RWPE2 (cell line): ENCODE results near the gene SLC22A1.
A peak's percentile ranks its signal among the peaks of the same experiment; 100 is the strongest.
"Not testable (repeated sequence)": the region's sequence is repeated elsewhere in the genome, so short reads cannot be mapped to it uniquely, and the experiment has no call there.

ENCODE experiments used
- ATAC-seq: fragments of 200-7000 bp; cut with Tn5 transposase; 3 replicates; pipeline ENCODE4 v1.9.1; 2021; ENCODE audit warnings: low read depth
- DNase-seq: peaks from one replicate; pipeline ENCODE4 v3.0.0-alpha.2; 2020; ENCODE audit warnings: low spot score
- H3K27ac ChIP-seq: fragments of 450-650 bp; 2 replicates; pipeline ENCODE4 v1.5.1; 2017; ENCODE audit warnings: mild to moderate bottlenecking; ENCODE audit not compliant: poor library complexity, severe bottlenecking
- H3K27me3 ChIP-seq: fragments of 250-450 bp; sonication (Bioruptor Pico); 2 replicates; pipeline ENCODE4 v1.5.1; 2021; ENCODE audit warnings: mild to moderate bottlenecking, moderate library complexity; ENCODE audit not compliant: insufficient read depth, poor library complexity, severe bottlenecking
- H3K36me3 ChIP-seq: fragments of 250-450 bp; sonication (Bioruptor Pico); 2 replicates; pipeline ENCODE4 v1.5.1; 2020; ENCODE audit warnings: low read depth, mild to moderate bottlenecking, moderate library complexity
- H3K4me1 ChIP-seq: fragments of 250-450 bp; sonication (Bioruptor Pico); 2 replicates; pipeline ENCODE4 v1.5.1; 2021; ENCODE audit warnings: mild to moderate bottlenecking, moderate library complexity; ENCODE audit not compliant: insufficient read depth, poor library complexity, severe bottlenecking
- H3K4me3 ChIP-seq: fragments of 250-450 bp; sonication (Bioruptor Pico); 2 replicates; pipeline ENCODE4 v1.5.1; 2021; ENCODE audit warnings: mild to moderate bottlenecking, moderate library complexity; ENCODE audit not compliant: severe bottlenecking
- H3K9me3 ChIP-seq: fragments of 250-450 bp; sonication (Bioruptor Pico); 2 replicates; pipeline ENCODE4 v1.5.1; 2021; ENCODE audit warnings: mild to moderate bottlenecking, moderate library complexity; ENCODE audit not compliant: severe bottlenecking
- TF ChIP-seq, protein P1 (sequence below): fragments of 450-650 bp; IDR thresholded peaks from one replicate; pipeline ENCODE4 v1.5.1; 2017; ENCODE audit warnings: mild to moderate bottlenecking, moderate library complexity; ENCODE audit not compliant: poor library complexity, severe bottlenecking

Gene SLC22A1

DNA sequence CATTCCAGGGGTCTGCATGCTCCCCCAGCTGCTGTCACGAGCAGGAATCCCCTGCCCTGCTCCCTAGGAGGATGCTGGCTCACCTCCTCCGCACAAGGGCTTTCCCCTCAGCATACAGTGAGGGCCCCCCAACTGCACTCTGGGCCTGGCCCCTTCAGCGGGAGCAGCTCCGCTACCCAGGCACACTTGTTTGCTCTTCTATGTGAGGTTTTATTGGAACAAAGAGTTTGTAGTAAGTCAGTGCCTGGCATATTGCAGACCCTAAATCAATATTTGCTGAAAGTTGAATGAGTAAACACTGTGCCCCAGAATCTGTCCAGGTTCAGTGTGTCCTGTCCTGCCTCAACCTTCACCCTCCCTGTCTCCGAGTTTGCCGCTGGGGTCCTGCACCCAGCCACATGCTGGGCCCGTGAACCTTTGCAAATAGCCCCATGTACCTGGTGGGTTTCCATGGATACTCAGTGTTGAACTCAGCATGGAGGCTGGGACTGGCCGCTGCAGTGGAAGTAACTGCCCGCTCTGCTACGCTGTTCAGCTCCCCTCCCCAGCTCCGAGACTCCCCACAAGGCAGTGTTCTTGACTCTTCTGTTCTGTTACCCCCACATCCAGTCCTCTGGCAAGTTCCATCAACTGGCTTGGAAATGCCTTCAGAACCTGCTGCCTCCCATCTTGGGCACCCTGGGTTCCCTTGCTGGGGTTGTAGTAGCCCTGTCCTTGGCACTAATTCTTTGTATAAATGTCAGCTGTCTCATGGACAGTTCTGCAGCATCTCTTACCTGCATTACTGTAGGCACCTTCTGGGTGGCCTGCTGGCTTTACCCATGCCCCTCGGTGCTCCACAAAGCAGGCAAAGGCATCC, 15.7 kb downstream of the SLC22A1 start:
- Histone ChIP-seq H3K4me3 (no peak overlapping the region), H3K27me3 (no peaks in the 10 kb centered on the region), H3K4me1 (peaks cover 23% of the 10 kb centered on the region), H3K27ac (no peak overlapping the region), H3K36me3 (no peaks in the 10 kb centered on the region), H3K9me3 (no peaks in the 10 kb centered on the region)
- no peak for ATAC-seq
- no peak for DNase-seq
- TF ChIP-seq, protein P1, sequence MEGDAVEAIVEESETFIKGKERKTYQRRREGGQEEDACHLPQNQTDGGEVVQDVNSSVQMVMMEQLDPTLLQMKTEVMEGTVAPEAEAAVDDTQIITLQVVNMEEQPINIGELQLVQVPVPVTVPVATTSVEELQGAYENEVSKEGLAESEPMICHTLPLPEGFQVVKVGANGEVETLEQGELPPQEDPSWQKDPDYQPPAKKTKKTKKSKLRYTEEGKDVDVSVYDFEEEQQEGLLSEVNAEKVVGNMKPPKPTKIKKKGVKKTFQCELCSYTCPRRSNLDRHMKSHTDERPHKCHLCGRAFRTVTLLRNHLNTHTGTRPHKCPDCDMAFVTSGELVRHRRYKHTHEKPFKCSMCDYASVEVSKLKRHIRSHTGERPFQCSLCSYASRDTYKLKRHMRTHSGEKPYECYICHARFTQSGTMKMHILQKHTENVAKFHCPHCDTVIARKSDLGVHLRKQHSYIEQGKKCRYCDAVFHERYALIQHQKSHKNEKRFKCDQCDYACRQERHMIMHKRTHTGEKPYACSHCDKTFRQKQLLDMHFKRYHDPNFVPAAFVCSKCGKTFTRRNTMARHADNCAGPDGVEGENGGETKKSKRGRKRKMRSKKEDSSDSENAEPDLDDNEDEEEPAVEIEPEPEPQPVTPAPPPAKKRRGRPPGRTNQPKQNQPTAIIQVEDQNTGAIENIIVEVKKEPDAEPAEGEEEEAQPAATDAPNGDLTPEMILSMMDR: no peak

DNA sequence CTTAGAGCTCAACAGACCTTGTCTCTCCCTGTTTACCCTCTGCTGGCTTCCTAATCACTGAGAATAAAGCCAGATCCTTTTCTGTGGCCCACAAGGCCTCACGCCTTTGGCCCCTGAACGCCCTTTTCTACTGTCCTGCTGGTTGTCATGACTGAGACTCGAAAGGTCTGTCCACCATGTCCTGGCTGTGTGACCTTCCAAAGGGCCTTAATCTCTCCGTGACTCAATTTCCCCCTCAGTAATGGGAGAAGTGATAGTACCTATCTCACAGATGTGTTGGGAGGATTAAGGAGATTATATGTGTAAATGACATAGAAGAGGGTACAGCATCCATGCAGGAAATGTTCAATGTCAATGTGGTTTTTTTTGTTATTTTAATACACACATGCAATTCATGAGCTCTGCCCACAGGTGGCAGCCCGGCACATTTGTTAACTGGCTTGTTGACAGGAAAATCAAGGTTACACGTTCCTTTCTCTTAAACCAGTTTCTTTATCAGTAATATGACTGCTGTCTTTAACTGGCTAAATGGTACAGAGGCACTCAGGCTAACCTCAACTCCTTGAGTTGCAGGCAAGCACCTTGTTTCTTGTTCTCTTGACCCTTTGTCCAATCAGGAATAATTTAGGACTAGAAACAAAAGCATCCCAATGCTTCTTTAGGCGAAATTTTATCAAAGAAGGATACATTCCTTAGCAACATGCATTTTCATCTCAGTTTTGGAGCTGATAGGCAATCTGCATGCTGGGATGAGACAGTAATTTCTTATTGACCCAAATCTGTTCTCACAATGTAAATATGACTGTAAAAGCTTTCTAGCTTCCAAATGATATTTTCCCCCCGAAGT, 16.6 kb downstream of the SLC22A1 start:
- H3K36me3 ChIP-seq: no peaks in the 10 kb centered on the region
- no peaks in the 10 kb centered on the region for H3K27me3 ChIP-seq
- H3K4me3 ChIP-seq: no peak overlapping the region
- peaks cover 23% of the 10 kb centered on the region for H3K4me1 ChIP-seq
- H3K9me3 ChIP-seq: no peaks in the 10 kb centered on the region
- TF ChIP-seq, protein P1: peak; percentile 92
- ATAC-seq (no peak), DNase-seq (no peak)
- H3K27ac ChIP-seq: peak overlapping the region; percentile 74

DNA sequence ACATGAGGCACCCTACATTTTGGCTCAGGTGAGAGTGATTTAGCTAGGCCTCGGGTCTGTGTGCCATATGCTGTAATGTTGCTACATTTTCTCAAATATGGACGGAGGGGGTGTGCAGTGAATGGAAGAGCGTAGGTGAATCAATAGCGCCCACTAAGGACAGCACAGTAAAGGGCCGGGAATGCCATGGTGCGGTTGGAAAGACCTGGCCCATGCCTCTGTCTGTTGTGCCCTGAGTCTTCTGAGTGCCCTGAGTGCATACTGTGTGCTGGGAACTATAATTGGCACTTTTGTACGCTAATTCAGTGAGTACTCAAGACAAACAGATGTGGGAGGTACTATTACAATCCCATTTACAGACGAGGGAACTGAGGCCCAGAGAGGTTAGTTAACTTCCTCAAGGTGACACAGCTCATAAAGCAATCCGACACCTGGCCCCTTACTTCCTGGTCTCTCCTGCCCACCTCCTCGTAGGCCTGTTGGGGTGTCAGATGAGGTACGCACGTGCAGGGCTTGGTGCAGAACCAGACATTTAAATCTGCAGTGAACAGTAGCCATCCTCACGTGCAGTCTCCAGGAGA, 17.3 kb downstream of the SLC22A1 start:
- peaks cover 23% of the 10 kb centered on the region for H3K4me1 ChIP-seq
- H3K36me3 ChIP-seq: no peaks in the 10 kb centered on the region
- no peaks in the 10 kb centered on the region for H3K9me3 ChIP-seq
- no peaks in the 10 kb centered on the region for H3K27me3 ChIP-seq
- ATAC-seq: no peak
- H3K4me3 ChIP-seq: no peak overlapping the region
- H3K27ac ChIP-seq: peak overlapping the region; percentile 74
- TF ChIP-seq, protein P1: no peak
- no peak for DNase-seq

DNA sequence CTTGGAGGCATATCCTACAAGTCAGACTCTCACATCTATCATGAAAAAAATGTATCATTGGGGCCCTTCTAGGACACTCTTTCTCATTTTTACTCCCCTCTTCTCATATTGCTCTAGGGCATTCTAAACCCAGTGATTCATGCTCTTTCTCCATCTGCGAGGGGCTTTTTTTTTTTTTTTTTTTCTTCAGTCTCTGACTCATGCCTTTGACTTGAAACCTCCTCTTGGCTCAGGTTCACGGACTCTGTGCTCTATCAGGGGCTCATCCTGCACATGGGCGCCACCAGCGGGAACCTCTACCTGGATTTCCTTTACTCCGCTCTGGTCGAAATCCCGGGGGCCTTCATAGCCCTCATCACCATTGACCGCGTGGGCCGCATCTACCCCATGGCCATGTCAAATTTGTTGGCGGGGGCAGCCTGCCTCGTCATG, 17.8 kb downstream of the SLC22A1 start:
- no peaks in the 10 kb centered on the region for H3K36me3 ChIP-seq
- H3K4me3 ChIP-seq: no peak overlapping the region
- DNase-seq (no peak), ATAC-seq (peak; percentile 82)
- no peaks in the 10 kb centered on the region for H3K27me3 ChIP-seq
- peak overlapping the region; percentile 74 for H3K27ac ChIP-seq
- no peaks in the 10 kb centered on the region for H3K9me3 ChIP-seq
- peaks cover 23% of the 10 kb centered on the region for H3K4me1 ChIP-seq
- TF ChIP-seq, protein P1: no peak

DNA sequence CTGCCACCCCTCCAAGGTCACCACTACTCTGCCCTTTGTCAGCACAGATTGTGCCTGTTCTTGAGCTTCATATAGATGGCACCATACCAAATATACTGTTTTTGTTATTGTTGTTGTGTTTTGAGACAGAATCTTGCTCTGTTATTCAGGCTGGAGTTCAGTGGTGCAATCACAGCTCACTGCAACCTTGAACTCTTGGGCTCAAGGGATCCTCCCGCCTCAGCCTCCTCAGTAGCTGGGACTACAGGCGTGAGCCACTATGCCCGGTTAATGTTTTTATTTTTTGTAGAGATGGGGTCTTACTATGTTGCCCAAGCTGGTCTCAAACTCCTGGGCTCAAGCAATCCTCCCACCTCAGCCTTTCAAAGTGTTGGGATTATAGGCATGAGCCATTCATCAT, 18.9 kb downstream of the SLC22A1 start:
- Histone ChIP-seq H3K27ac (peak overlapping the region; percentile 74), H3K4me1 (peaks cover 23% of the 10 kb centered on the region)
- not testable (repeated sequence) for H3K27me3 ChIP-seq, H3K36me3 ChIP-seq, H3K4me3 ChIP-seq, ATAC-seq, H3K9me3 ChIP-seq, DNase-seq
